Prostate gland (tissue), 2 donors: ENCODE data around the gene ASB14. TPM values are rescaled to one million over a fixed set of nuclear protein-coding genes. Genes with fewer than 3 reads are reported as not detected.
"Not testable (repeated sequence)": the region's sequence is repeated elsewhere in the genome, so short reads cannot be mapped to it uniquely, and the experiment has no call there.

Source experiments
- DNase-seq: peaks from one replicate; pipeline ENCODE4 v3.0.0-alpha.2; 2019; ENCODE audit warnings: low spot score
- H3K27ac ChIP-seq, 2 donors: fragments of 200-600 bp; sonication (generic); 2 replicates each; pipeline ENCODE4 v1.5.1; 2017 to 2019
- H3K27me3 ChIP-seq: fragments of 200-600 bp; sonication (generic); replicated peaks from 2 replicates; pipeline ENCODE4 v1.5.1; 2019; ENCODE audit not compliant: insufficient read depth
- H3K36me3 ChIP-seq, 2 donors: fragments of 200-600 bp; sonication (generic); 1 replicate in 1 of 2; 2 replicates in 1 of 2; pipeline versions ENCODE4 v1.5.1 to v1.8.1; 2017 to 2019
- H3K4me1 ChIP-seq: fragments of 200-600 bp; sonication (generic); replicated peaks from 2 replicates; pipeline ENCODE4 v1.5.1; 2019
- H3K4me3 ChIP-seq, 2 donors: fragments of 200-600 bp; sonication (generic); 2 replicates each; pipeline ENCODE4 v1.5.1; 2017 to 2019
- H3K9me3 ChIP-seq: fragments of 200-600 bp; sonication (generic); 2 replicates; pipeline ENCODE4 v1.5.1; 2017
- POLR2A ChIP-seq: fragments of 450-650 bp; IDR thresholded peaks from one replicate; pipeline ENCODE4 v1.6.1; 2016; ENCODE audit warnings: antibody characterized with exemption, mild to moderate bottlenecking
- POLR2AphosphoS5 ChIP-seq: sonication (generic); formaldehyde crosslinking; IDR thresholded peaks from one replicate; pipeline ENCODE4 v1.6.1; 2017; ENCODE audit warnings: antibody characterized with exemption
- WGBS: methylation state at CpG from one replicate; pipeline ENCODE4 v1.1.5; 2018; 5-methylcytosine and 5-hydroxymethylcytosine counted together
- intact Hi-C: fragments of 100-400 bp; cut with DNase I; formaldehyde crosslinking; loops from one replicate; pipeline ENCODE4 v1.14.2; 2022
- total RNA-seq, 2 donors: library from RNA; depleted of rRNA; stranded (reverse); fragments of >200 nt; gene quantifications; one replicate each; pipeline ENCODE4 v1.1.0, GENCODE V29; 2016
- TF ChIP-seq, protein P1 (sequence below), 4 experiments: fragments of 200-600 bp in 2 of 4; fragments of 450-650 bp in 2 of 4; sonication (generic) in 2 of 4; IDR thresholded peaks; 1 replicate in 3 of 4; 2 replicates in 1 of 4; pipeline ENCODE4 v1.5.1; 2016 to 2019; ENCODE audit warnings: antibody characterized with exemption in 4 of 4, mild to moderate bottlenecking in 2 of 4, moderate library complexity in 2 of 4

Gene ASB14
- total RNA-seq, 2 donors from 2014 or later = not detected

DNA sequence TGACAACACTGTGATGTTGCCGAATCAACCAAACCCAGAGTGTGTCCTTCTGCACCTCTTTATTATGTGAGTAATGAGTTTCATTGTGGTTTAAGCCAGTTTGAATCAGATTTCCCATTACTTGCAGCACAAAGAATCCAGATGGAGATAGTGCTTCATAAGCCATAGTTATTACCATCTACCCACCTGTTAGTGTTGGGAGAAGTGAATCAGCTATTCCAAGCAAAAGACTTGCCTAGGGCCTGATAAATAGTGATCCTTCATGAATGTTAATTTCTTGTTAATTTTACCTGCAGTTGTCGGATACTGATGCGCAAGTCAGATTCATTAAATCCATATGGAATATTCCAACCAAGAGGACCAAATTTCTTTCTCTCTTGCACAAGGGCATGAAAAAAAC is 21.7 kb upstream of the ASB14 start:
- Histone ChIP-seq H3K9me3 (no peaks in the 10 kb centered on the region), H3K27ac (no peak overlapping the region), H3K4me3 (no peak overlapping the region), H3K27me3 (no peaks in the 10 kb centered on the region), H3K36me3 (no peaks in the 10 kb centered on the region), H3K4me1 (no peaks in the 10 kb centered on the region)
- TF ChIP-seq POLR2A = no peak
- no peak for TF ChIP-seq POLR2AphosphoS5
- TF ChIP-seq, protein P1, sequence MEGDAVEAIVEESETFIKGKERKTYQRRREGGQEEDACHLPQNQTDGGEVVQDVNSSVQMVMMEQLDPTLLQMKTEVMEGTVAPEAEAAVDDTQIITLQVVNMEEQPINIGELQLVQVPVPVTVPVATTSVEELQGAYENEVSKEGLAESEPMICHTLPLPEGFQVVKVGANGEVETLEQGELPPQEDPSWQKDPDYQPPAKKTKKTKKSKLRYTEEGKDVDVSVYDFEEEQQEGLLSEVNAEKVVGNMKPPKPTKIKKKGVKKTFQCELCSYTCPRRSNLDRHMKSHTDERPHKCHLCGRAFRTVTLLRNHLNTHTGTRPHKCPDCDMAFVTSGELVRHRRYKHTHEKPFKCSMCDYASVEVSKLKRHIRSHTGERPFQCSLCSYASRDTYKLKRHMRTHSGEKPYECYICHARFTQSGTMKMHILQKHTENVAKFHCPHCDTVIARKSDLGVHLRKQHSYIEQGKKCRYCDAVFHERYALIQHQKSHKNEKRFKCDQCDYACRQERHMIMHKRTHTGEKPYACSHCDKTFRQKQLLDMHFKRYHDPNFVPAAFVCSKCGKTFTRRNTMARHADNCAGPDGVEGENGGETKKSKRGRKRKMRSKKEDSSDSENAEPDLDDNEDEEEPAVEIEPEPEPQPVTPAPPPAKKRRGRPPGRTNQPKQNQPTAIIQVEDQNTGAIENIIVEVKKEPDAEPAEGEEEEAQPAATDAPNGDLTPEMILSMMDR (IDR thresholded peaks at IDR 0.05) = no peak
- 92% methylated on average over 3 of the region's 3 CpGs for WGBS
- intact Hi-C loops = no loop called here
- no peak for DNase-seq

DNA sequence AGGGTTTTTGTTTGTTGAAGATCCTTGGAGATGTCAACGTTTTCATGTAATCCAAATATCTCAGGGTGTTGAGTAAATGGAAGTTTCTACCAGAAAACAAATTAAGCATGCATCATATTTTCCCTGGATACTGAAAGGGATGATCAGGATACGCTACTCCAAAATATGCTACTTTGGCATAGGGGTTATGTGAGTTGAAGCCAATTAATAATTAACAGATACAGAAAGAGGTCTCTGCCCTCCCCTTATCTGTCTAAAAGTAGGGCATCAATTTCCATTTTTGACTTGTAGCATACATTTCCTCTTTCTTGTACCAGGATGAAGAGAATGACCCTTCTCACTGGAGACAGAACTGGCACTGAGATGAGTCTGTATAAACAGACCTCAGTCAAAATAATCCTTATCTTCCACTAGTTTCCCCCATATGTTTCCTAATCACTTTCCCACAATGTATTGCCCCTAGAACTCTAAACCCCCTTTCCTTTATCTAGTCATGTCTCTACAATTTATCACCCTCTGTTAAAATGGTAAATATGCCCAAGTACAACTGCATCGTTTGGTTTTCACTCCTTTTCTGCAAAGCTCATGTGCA is 17.4 kb upstream of the ASB14 start:
- DNase-seq = no peak
- no peaks in the 10 kb centered on the region for H3K9me3 ChIP-seq
- no peak overlapping the region for H3K27ac ChIP-seq
- TF ChIP-seq POLR2AphosphoS5 = no peak
- TF ChIP-seq, protein P1 (IDR thresholded peaks at IDR 0.05) = no peak
- no peak for TF ChIP-seq POLR2A
- H3K4me1 ChIP-seq = no peaks in the 10 kb centered on the region
- no peaks in the 10 kb centered on the region for H3K27me3 ChIP-seq
- 47% methylated on average over 3 of the region's 3 CpGs for WGBS
- no peaks in the 10 kb centered on the region for H3K36me3 ChIP-seq
- intact Hi-C loops = no loop called here
- H3K4me3 ChIP-seq = no peak overlapping the region

DNA sequence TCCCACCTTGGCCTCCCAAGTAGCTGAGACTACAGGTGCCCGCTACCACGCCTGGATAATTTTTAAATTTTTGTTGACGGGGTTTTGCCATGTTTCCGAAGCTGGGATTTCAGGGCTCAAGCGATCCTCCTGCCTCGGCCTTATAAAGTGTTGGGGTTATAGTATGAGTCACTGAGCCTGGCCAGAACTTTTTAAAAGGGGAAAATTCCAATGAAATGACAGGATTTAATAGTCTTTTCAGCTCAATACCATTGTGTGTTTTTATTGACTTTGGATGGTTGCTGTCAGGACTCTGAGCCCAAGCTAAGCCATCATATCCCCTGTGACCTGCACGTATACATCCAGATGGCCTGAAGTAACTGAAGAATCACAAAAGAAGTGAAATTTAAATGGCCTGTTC is 11.0 kb upstream of the ASB14 start:
- H3K27ac ChIP-seq, DNase-seq, H3K9me3 ChIP-seq, intact Hi-C loops, H3K4me1 ChIP-seq, H3K27me3 ChIP-seq, H3K36me3 ChIP-seq, H3K4me3 ChIP-seq: not testable (repeated sequence)
- 86% methylated on average over 7 of the region's 7 CpGs for WGBS

DNA sequence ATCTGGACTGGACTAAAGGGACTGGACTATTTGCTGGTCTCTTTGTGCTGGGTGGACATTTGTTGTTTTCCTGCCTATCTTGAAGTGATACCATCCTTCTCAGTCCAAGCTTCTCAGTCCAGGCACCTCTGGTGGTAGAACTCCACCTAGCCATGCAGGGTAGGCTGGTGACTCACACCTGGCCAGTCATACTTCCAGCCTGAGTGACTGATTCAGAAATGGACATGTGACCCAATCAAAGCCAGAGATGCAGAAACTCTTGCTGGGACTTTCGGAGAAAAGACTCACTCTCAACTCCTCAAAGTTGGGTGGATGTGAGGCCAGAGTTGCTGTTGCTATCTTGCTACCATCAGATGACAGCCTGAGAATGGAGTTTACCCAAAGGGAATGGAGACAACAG is 5.6 kb upstream of the ASB14 start:
- no peak for DNase-seq
- intact Hi-C loops = no loop called here
- H3K4me1 ChIP-seq = no peaks in the 10 kb centered on the region
- no peak overlapping the region for H3K4me3 ChIP-seq
- TF ChIP-seq, protein P1 (IDR thresholded peaks at IDR 0.05) = no peak
- no peak for TF ChIP-seq POLR2AphosphoS5
- TF ChIP-seq POLR2A = no peak
- WGBS = 100% methylated on average over 1 of the region's 1 CpG
- H3K36me3 ChIP-seq = no peaks in the 10 kb centered on the region
- H3K27ac ChIP-seq = no peak overlapping the region
- H3K9me3 ChIP-seq = no peaks in the 10 kb centered on the region
- H3K27me3 ChIP-seq = no peaks in the 10 kb centered on the region

DNA sequence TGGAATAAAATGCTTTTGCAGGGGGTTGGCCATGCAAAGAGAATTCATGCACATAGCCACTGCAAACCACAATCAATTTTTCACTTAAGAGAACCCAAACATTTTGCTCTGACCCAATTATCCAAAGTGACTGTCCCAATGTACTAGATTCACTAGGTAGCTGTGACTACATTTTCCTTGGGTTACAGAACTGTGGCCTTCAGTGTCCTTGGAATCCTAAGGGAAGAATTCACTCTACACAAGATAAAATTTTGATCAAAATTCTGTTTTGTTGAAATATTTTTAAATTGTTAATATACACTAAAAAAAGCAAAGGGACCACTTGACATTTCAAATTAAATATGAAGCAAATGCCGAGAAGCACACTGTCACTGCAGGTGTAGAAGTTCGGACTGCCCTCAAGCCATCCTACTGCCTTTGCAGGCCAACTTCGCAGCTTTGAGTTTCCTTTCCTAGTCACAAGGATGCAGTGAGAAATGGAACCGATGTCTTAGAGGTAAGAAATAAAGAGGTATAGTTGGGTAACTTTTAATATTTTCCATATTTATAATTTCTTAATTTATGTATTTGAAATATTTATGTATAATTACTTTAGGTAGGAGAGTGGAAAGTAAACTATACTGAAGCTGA is 527 bp upstream of the ASB14 start:
- H3K27me3 ChIP-seq = no peaks in the 10 kb centered on the region
- no peaks in the 10 kb centered on the region for H3K9me3 ChIP-seq
- no peak overlapping the region for H3K4me3 ChIP-seq
- no peaks in the 10 kb centered on the region for H3K36me3 ChIP-seq
- 96% methylated on average over 4 of the region's 4 CpGs for WGBS
- intact Hi-C loops = no loop called here
- TF ChIP-seq, protein P1 (IDR thresholded peaks at IDR 0.05) = no peak
- TF ChIP-seq POLR2AphosphoS5 (no peak), POLR2A (no peak)
- no peak for DNase-seq
- H3K4me1 ChIP-seq = no peaks in the 10 kb centered on the region
- no peak overlapping the region for H3K27ac ChIP-seq
